Mesothelial cell of epicardium (in vitro differentiated cells): Measurements from ENCODE around the gene ACADVL. TPM values are rescaled to one million over a fixed set of nuclear protein-coding genes. Genes with fewer than 3 reads are reported as not detected.

Experiments
- DNase-seq, 2 experiments: peaks; one replicate each; pipeline ENCODE4 v3.0.0; 2021; ENCODE audit warnings: low spot score in 2 of 2; ENCODE audit not compliant: unreplicated experiment in 2 of 2
- H3K27ac Mint-ChIP-seq: 2 replicates; pipeline ENCODE4 v1.8.0; 2021; ENCODE audit warnings: mixed read lengths
- H3K27me3 Mint-ChIP-seq: 2 replicates; pipeline ENCODE4 v1.8.0; 2021; ENCODE audit warnings: low read depth, mixed read lengths
- H3K36me3 Mint-ChIP-seq: 2 replicates; pipeline ENCODE4 v1.8.0; 2021; ENCODE audit warnings: mixed read lengths
- H3K4me1 Mint-ChIP-seq: 2 replicates; pipeline ENCODE4 v1.8.0; 2021; ENCODE audit warnings: mixed read lengths
- H3K4me3 Mint-ChIP-seq: 2 replicates; pipeline ENCODE4 v1.8.0; 2021; ENCODE audit warnings: mild to moderate bottlenecking, moderate library complexity, mixed read lengths
- H3K9me3 Mint-ChIP-seq: 2 replicates; pipeline ENCODE4 v1.8.0; 2021; ENCODE audit warnings: mixed read lengths
- total RNA-seq: library from RNA; stranded (reverse); gene quantifications from 3 replicates; pipeline ENCODE4 v1.2.1, GENCODE V29; 2021
- TF ChIP-seq, protein P1 (sequence below): fragments of 200-600 bp; sonication (generic); IDR thresholded peaks from one replicate; pipeline ENCODE4 v1.5.0; 2021; ENCODE audit warnings: antibody characterized with exemption; ENCODE audit not compliant: unreplicated experiment

ACADVL gene
- total RNA-seq, 1 donor from 2014 or later = 424 TPM

DNA sequence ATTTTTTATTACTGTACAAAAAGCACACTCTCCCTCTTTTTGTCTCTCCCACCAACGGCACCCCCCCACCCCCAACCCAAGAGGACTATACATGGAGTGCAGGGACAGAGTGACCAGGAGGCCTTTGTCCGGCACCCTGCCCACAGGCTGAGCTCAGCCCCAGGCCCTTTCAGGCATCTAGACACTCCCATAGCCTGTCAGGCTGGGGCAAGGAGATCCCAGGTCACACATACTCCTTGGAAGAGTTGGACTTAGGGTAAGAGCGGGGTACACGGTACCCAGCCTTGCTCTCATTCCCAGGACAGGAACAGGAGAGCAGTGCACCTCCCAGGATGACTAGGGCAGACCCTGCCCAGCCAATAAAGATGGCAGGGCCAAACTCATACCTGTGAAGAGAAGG is 40.4 kb downstream of the ACADVL start:
- TF ChIP-seq, protein P1, sequence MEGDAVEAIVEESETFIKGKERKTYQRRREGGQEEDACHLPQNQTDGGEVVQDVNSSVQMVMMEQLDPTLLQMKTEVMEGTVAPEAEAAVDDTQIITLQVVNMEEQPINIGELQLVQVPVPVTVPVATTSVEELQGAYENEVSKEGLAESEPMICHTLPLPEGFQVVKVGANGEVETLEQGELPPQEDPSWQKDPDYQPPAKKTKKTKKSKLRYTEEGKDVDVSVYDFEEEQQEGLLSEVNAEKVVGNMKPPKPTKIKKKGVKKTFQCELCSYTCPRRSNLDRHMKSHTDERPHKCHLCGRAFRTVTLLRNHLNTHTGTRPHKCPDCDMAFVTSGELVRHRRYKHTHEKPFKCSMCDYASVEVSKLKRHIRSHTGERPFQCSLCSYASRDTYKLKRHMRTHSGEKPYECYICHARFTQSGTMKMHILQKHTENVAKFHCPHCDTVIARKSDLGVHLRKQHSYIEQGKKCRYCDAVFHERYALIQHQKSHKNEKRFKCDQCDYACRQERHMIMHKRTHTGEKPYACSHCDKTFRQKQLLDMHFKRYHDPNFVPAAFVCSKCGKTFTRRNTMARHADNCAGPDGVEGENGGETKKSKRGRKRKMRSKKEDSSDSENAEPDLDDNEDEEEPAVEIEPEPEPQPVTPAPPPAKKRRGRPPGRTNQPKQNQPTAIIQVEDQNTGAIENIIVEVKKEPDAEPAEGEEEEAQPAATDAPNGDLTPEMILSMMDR = no peak
- peak overlapping the region; percentile 72 for H3K4me3 Mint-ChIP-seq
- peaks cover 8% of the 10 kb centered on the region for H3K36me3 Mint-ChIP-seq
- peaks cover 35% of the 10 kb centered on the region for H3K27me3 Mint-ChIP-seq
- H3K27ac Mint-ChIP-seq = peak overlapping the region; percentile 89
- peaks cover 21% of the 10 kb centered on the region for H3K4me1 Mint-ChIP-seq
- no peak for DNase-seq
- no peaks in the 10 kb centered on the region for H3K9me3 Mint-ChIP-seq

DNA sequence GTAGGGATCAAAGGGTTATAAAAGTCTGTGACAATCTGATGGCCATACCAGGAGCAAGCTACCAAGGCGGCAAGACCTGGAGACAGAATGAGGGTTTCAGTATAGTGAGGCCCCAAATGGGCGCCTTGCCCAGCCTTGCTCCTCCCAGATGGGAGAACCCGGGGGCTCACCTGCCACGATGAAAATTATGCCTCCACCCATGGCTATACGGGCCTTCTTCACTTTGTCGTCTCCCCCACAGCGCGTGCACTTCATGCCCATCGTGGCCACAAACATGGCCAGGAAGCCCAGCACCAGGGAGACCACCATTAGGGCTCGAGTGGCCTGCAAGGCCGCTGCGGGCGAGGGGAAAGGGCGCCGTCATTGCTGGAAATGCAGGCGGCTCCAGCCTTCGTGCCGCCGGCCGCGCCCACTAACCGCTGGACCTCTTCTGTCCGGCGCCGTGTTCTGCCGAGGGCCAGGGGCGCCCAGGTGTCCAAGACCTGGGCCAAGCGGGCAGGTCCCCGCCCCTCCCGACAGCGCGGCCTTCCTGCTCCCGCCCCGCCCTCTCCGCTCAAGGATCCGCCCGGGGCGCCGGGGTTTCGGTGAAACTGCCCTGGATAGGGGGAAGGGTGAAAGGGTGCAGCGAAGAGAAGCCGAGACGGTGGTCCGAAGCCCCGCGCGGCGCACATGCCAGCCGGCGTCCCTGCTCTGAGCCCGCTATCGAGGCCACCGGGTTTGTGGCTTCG is 41.1 kb downstream of the ACADVL start:
- H3K9me3 Mint-ChIP-seq = no peaks in the 10 kb centered on the region
- DNase-seq = peak in 1 of 2 experiments; percentile 56
- H3K27me3 Mint-ChIP-seq = peaks cover 35% of the 10 kb centered on the region
- peak overlapping the region; percentile 72 for H3K4me3 Mint-ChIP-seq
- TF ChIP-seq, protein P1 = no peak
- peaks cover 21% of the 10 kb centered on the region for H3K4me1 Mint-ChIP-seq
- H3K36me3 Mint-ChIP-seq = peaks cover 8% of the 10 kb centered on the region
- H3K27ac Mint-ChIP-seq = peak overlapping the region; percentile 89

DNA sequence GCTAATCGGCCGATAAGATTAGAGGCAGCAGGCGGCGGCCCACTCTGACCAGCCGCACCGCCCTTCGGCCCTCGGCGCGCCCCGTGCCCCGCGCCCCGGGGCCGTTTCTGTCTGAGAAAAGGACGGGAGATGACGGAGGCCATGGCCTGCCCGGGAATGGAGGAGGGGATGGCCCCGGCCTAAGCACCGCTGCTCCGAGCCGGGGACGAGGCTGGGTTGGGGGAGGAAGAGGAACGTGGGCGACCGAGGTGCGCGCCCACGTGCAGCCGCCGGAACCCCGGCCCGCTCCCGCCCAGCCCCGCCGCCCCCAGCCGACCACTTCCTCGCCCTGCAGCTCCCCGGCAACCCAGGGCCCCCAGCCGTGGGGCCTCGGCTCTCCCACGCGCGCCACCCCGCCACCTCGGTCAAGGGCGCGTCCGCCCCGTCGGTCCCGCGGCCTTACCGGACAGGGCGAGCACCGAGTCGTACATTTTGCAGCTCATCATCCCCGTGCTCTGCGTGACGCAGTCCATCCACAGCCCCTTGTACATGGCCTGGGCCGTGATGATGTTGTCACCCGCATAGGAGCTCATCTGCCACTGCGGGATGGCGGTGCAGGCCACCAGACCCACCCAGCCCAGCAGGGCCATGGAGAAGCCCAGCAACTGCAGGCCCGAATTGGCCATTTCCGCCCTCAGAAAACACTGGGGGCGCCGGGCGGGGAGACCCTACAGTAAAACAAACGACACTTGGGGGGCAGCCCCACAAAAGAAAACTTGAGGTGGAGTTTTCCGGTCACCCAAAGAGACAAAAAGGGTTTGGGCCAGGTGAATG is 41.8 kb downstream of the ACADVL start:
- no peaks in the 10 kb centered on the region for H3K9me3 Mint-ChIP-seq
- peaks cover 35% of the 10 kb centered on the region for H3K27me3 Mint-ChIP-seq
- peak in 1 of 2 experiments; percentile 43 for DNase-seq
- H3K36me3 Mint-ChIP-seq = peaks cover 3% of the 10 kb centered on the region
- peaks cover 21% of the 10 kb centered on the region for H3K4me1 Mint-ChIP-seq
- TF ChIP-seq, protein P1 = no peak
- H3K4me3 Mint-ChIP-seq = peak overlapping the region; percentile 90
- H3K27ac Mint-ChIP-seq = peak overlapping the region; percentile 97

DNA sequence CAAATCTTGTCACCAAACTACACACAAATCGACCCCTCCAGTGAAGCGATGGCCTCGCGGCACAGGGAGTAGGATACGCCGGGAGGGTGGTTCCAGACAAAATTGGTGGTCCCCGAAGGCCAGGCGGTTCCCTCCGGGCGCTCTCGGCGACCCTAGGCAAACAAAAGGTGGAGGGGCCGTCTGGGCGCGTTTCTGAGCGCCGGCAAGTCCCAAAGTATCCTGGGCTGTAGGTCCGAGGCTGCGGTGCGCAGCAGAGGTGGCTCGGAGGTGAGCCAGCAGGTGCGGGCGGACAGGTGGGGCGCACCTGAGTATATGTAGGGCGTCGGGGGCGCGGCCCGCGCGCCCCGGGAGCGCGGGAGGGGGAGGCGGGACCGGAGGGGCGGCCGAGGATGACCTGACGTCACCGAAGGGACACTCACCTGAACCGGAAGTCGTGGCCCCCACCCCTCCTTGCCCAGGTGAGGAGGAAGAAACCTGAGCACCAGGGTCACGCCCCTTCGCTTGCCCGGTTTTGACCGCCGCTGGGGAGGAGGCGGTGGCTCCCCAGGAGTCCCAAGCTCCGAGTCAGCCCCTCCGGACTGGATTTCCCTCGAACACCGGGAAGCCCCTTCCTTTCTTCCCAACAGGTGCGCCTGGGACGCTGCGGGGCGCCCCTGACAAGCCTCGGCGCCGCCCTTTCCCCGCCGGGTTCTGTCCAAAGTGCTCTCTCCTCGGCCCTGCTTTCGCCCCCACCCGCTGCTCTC is 42.6 kb downstream of the ACADVL start, which contains the start of gene CLDN7:
Gene CLDN7 (minus strand): TSS at position 287 of the 743 bp plus-strand sequence. CDS start 435 bp downstream, outside the sequence.
- peak in 1 of 2 experiments; percentile 49 for DNase-seq
- peak within 1 kb of the TSS; percentile 97 for H3K27ac Mint-ChIP-seq
- peak within 1 kb of the TSS; percentile 90 for H3K4me3 Mint-ChIP-seq
- peaks cover 21% of the 10 kb centered on the region for H3K4me1 Mint-ChIP-seq
- TF ChIP-seq, protein P1 = no peak
- peaks cover 38% of the 10 kb centered on the region for H3K27me3 Mint-ChIP-seq
- no peaks in the 10 kb centered on the region for H3K9me3 Mint-ChIP-seq
- no peaks in the 10 kb centered on the region for H3K36me3 Mint-ChIP-seq
